Measurements from ENCODE around the gene CIRBP.

The CIRBP gene

DNA sequence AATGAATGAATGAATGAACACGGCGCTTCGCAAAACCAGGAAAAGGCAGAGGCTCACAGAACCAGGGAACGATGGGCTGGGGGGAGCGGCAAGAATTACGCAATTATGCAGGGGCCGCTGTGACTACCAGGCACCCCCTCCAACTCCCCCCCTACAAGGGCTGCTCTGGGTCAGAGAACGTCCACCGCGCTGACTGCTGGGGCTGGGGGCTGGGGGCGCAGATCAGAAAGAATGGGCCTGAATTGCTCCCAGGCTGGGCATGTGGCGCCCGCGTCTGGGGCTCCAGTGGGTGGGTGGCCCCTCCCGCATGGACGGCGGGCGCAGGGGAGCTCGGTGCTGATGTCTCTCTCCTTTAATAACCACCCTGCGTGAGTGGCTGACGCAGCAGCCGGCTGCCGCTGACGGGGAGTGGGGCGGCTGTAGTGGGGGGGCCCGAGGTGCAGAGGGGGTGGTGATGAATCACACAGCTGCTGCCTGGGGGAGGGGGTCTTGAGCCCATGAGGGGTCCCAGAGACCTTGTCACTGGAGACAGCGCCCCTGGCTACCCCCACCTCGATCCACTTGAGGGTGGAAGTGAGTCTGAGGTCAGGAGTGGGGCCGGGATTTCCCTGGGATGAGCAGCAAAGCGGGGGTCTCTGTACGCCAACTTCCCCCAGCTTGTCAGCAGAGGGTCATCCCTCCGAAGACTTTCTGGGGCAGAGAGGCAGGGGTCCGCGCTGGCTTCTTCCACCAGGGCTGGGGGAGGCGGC is 1.5 kb upstream of the CIRBP start:
- no peak for DNase-seq (ENCODE audit: low read depth in 2 of 2)

DNA sequence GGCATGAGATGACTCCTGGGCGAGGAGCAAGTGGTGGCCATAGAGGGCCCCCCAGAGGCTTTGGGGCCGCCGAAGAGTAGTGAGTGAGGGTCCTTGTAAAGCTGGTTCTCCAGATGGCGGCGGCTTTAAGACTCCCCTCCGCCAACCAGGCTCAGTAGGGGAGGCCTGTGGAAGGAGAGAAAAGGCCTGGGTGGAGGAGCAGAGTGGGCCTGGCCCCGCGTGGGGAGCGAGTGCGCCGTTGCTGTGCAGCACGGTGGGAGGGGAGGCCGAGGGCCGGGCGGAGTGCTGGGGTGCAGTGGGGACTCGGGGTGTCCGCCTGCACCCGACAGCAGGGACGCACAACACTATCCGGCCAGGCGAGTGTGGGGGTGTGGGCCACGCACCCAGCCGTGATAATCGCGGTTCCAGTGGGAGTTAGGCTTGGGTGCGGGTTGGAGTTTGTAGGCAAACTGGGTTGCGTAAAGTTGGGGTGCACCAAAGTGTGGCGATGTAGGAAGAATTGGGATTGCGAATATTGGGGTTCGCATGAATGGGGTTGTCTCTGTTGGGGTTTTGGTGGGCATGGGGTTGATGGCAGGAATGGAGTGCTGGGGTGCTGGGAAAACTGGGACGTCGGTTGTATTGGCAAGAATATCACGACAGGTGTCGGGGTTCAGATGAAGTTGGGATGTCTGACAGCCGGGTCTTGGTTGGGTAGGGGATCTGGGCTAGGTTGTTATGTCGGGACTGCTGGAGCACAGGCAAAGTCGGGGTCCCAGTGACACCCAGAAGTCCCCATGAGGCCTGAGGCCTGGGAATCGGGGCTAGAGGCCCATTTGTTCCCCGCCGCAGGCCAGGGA is 687 bp upstream of the CIRBP start:
- DNase-seq (ENCODE audit: low read depth in 2 of 2), result no peak

DNA sequence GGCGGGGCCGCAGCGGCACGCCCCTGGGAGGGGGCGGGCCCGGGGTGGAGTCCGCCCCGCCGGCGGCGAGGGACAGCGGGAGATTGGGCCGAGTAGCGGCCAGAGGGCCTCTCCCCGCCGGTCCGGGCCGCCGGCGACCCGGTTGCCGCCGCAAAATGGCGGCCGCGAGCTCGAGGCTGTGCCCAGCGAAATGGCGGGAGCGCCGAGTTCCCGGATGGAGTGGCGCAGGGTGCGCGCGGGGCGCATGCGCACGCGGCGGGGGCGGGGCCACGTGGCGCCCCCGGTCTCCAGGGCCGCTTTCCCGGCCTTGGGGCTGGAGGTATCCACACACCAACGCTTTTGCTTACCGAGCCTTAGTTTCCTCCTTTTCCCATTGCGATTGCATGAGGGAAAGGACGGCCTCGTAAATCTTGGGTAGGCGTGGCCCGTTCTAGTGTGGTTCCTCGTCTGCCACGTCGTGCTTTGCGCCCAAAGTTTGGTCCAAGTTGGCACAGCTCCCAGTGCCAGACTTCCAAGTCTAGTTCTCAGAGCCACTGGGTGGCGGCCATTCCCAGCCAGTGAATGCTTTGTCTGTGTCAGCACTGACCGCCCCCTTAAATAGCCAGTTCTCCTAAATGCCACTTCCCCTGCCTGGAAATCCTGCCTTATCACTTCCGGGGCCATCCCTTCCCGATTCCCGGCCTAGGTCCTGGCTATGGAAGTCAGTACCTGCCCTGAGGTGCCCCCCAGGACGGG is 513 bp downstream of the CIRBP start:
- DNase-seq (ENCODE audit: low read depth in 2 of 2), result peak in 1 of 2 donors; percentile 73

DNA sequence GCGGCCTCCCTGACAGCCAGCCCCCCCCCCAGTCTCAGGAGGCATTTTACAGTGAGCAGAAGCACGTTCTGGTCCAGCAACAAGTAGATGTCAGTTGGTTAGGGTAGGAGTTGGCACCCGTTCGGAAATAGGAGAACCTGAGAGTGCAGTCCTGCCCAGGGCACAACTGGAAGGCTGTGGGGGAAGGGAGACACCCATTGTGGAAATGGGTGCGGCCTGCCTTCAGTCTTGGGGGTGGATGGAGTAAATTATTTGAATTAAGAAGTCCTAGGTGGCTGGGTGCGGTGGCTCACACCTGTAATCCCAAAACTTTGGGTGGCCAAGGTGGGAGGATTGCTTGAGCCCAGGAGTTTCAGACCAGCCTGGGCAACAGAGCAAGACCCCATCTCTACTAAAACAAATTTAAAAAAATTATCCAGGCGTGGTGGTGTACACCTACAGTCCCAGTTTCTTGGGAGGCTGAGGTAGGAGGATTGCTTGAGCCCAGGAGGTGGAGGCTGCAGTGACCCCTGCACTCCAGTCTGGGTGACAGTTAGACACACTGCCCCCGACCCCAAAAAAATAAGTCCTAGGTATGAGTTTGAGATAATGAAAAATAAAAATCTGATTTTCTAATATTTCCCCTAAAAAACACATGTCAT is 1.2 kb downstream of the CIRBP start:
- DNase-seq (ENCODE audit: low read depth in 2 of 2), result no peak

DNA sequence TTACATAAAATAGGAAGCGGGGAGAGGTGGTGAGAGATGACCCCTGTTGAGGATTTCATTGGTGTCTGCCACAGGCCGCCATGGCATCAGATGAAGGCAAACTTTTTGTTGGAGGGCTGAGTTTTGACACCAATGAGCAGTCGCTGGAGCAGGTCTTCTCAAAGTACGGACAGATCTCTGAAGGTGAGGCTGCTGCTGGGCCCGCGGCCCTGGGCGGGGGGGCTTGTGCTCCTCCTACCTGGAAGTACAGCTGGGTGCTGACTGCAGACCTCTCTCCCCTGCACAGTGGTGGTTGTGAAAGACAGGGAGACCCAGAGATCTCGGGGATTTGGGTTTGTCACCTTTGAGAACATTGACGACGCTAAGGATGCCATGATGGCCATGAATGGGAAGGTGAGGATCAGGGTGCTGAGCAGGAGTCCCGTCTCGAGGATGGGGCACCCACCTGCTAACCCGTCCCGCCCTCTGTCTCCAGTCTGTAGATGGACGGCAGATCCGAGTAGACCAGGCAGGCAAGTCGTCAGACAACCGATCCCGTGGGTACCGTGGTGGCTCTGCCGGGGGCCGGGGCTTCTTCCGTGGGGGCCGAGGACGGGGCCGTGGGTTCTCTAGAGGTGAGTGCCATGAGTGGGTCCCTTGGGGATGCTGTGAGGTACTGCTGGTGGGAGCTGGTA is 1.9 kb downstream of the CIRBP start:
- no peak for DNase-seq (ENCODE audit: low read depth in 2 of 2)

DNA sequence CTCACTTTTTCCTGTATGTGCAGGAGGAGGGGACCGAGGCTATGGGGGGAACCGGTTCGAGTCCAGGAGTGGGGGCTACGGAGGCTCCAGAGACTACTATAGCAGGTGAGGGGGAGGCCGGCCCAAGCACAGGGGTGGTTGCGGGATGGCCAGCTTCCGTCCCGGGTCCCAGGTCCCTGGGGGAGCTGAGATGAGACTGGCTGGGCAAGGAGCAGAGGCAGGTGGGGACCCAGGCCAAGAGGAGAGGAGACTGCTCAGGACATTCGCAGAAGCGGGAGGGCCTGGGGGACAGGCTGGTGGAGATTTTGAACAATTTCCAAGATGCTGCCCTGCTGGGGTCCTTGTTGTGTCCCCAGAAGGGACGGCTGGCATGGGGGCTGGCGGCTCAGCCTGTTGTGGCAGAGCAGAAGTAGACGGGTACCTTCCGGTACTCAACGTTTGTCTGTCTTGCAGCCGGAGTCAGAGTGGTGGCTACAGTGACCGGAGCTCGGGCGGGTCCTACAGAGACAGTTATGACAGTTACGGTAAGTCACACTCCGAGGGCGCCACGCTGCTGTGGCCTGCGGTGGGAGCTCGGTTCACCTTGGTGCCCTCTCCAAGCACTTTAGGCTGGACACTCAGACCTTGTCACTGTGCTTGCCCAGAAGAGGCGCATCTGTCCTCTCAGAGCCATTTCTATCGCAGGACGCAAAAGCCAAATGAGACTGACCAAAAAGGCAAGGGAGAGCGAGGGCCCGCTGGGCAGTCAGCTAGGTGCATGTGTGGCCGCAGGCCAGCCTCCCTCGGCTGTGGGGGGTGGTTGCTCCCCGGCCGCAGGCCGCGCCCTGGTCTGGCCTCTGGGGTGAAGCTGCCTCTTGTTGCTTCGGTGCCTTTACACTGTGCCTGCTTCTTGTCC is 2.6 kb downstream of the CIRBP start:
- no peak for DNase-seq (ENCODE audit: low read depth in 2 of 2)

DNA sequence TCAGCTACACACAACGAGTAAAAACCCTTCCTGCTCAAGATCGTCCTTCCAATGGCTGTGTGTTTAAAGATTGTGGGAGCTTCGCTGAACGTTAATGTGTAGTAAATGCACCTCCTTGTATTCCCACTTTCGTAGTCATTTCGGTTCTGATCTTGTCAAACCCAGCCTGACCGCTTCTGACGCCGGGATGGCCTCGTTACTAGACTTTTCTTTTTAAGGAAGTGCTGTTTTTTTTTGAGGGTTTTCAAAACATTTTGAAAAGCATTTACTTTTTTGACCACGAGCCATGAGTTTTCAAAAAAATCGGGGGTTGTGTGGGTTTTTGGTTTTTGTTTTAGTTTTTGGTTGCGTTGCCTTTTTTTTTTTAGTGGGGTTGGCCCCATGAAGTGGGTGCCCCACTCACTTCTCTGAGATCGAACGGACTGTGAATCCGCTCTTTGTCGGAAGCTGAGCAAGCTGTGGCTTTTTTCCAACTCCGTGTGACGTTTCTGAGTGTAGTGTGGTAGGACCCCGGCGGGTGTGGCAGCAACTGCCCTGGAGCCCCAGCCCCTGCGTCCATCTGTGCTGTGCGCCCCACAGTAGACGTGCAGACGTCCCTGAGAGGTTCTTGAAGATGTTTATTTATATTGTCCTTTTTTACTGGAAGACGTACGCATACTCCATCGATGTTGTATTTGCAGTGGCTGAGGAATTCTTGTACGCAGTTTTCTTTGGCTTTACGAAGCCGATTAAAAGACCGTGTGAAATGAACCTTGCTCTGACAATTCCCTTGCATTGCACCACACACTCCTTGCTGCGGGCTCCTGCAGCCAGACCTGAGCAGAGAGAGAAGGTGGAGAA is 3.5 kb downstream of the CIRBP start:
- no peak for DNase-seq (ENCODE audit: low read depth in 2 of 2)

DNA sequence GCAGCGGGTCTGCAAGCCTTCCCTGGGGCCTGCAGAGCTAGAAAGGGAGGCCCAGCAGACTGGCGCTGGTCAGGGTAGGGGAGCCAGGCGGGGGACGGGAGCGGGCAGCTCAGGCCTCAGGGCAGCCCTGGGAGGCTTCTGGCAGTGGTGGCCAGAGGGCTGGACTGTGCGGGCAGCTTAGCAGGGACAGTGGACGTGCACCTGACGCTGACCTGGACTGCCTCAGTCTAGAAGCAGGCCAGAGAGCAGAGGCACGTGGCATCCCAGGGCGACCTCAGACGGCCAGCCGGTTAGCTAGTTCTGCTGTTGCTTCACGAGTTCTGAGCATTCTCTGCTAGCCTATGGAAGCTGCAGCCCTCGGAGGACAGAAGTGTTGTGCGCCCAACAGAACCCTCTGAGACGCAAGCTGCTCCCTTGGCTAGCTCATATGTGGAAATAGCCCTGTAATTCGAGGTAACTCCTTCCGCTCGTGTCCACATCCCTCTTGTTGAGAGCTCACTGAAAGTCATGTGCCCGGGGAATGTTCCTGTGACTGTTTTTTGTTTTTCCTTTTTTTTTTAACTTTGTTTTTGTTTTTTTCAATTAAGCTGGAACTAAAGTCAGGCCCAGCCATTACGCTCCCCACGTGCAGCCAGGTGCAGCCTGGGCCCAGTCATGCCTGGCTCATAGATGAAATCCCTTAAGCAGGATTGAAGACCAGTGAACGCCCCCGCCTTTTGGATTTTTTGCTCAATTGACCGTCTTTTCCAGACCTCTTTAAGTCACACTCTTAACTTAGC is 4.3 kb downstream of the CIRBP start:
- DNase-seq (ENCODE audit: low read depth in 2 of 2), result no peak

DNA sequence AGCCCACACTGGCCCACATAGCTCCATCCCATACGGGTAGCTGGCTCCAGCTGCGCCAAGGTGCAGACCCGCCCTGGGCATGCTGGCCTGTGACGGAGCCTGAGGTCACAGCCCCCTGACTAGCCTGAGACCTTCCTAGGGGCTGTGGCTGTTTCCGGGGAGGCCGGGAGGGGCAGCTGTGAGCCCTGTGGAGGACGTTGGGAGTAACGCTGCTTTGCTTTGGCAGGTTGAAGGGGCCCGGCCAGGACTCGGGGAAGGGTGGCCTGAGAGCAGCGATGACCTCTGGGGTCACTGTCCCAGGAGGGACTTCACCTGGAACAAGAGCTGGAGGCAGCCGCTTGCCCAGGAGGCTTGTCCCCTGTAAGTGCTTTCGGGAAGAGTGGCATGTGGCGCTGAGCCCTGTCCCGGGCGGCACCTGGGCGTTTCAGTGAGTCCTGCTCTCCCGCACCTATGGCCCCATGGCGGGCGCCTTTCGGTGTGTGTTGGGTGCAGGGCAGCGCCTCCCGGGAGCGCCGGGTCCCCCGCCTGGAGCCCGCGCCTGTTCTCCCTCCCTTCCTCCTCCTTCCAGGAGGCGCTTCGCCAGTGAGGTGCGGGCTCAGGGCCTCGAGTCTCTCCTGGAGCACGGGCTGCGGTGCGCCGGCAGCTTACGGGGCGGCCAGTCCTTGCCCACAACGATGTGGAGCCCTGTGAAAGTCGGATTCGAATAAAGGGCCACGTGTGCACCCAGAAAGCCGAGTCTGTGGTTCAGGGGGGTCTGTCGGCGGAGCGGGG is 5.1 kb downstream of the CIRBP start:
- no peak for DNase-seq (ENCODE audit: low read depth in 2 of 2)

DNA sequence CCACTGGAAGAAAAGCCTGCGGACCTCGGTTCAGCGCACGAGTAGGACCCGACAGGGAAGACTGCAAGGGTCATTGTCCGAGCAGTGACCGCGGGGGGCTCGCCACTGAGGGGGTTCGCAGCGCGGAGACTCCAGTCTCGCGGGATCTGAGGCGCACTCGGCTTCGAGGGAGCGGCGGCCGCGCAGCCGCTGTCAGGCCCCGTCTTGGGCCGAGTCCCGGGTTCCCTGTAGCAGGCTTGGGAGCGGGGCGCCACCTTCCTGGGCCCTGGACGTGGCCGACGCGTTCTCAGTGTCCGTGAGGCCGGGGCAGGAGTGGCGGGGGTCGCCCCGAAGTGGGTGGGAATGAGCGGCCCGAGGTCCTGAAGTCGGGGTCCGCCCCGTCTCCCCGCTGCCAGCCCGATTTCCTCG is 5.7 kb downstream of the CIRBP start:
- DNase-seq (ENCODE audit: low read depth in 2 of 2), result no peak

DNA sequence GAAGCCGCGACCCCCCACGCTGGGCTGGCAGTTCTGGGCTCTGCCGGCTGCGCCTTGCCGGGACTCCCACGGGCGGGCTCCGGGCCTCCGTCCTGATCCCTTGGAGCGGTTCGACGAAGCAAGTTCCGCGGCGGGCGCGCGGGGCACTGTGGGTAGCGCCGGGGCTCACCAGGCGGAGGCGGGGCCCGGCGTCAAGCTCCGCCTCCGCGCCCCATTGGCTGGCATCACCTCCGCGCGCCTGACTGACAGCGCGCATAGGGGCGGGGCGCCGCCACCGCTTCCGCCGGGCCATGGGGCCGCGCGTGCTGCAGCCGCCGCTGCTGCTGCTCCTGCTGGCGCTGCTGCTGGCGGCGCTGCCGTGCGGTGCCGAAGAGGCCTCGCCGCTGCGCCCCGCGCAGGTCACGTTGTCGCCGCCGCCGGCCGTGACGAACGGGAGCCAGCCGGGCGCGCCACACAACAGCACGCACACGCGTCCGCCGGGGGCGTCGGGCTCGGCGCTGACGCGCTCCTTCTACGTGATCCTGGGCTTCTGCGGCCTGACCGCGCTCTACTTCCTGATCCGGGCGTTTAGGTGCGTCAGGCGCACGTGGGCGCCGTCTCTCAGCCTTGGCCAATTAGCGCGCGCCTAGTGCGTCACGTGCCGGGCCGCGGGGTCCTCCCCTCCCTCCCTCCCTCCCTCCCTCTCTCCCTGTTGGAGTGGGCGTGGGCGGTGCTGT is 6.3 kb downstream of the CIRBP start, which contains the start of gene FAM174C:
TSS of gene FAM174C (plus strand) at position 271 of the 716 bp plus-strand sequence. CDS start at position 291, 20 bp downstream.
- DNase-seq (ENCODE audit: low read depth in 2 of 2), result peak; percentile 87

DNA sequence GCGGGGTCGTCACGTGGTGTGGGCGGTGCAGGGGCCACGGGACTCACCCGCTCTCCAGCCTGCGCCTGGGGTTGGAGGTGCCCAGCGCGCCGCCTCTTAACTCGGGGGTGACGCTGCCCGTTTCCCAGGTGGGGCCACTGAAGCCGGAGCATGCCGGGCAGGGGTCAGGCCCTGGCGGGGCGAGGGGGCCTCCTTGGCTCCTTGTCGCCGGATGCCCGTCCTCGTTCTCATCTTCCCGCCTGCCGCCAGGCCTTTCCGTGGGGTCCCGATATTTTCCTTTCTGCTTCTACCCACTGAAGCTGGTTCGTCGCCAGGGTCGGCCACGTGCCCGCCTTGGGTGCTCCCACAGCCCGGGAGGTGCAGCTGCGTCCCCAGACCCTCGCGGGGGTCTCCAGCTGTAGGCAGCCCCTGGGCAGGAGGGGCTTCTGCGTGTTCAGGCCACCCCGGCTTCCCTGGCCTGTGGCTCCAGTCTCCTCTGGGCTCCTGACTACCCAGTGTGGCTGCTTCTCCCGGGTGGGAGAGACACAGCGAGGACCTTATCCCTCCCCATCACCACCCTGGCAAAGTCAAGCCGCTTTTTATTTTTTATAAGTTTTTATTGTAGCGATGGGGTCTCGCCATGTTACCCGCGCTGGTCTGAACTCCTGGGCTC is 7.0 kb downstream of the CIRBP start:
- DNase-seq (ENCODE audit: low read depth in 2 of 2), result no peak

DNA sequence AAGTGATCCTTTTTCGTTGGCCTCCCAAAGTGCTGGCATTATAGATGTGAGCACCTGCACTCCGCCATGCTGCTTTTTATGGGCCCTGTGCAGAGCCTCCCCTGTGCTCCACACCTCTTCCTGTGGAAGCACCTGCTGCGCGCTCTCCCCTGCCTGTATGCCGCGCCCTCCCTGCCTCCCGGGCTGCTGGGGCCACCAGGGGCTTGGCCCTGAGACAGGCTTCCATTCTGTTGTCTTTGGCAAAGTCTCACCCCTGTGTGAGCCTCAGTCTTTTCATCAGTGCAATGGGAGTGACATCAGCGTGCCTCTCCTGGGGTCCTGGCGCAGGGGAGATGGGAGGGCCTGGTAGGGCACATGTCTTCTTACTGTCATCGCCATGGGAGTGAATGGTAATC is 7.5 kb downstream of the CIRBP start:
- no peak for DNase-seq (ENCODE audit: low read depth in 2 of 2)

DNA sequence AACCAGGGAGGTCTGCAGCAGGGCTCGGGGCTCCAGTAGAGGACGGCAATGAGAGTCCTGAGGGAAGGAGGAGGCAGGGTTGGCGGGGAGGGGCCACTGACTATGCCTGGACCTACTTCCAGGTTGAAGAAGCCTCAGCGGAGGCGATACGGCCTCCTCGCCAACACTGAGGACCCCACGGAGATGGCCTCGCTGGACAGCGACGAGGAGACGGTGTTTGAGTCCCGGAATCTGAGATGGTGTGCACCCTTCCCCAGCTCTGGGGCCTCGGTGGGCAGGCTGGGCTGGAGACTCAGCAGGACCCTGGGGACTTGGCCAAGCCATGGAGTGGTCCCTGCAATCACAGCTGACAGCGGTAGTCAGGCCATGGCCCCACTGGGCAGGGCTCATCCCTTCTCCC is 7.9 kb downstream of the CIRBP start:
- DNase-seq (ENCODE audit: low read depth in 2 of 2), result no peak

DNA sequence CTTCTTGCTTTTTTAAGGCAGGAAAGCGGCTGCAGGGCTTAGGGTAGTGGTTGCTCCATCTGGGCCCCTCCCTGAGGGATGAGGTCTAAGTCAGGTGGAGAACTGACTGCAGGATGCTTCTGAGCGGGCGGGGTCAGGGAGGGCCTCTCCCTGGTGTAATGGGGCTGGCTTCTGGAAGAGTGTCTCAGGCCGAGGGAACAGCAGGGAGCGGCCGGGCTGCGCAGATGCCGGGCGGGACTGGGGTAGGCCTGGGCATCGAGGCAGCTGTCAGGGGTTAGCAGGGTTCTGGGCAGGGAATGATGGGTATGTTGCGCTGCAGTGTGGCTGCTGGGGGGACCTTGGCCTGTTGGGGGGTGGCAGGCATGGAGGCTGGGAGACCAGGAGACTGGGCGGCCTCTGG is 8.9 kb downstream of the CIRBP start:
- no peak for DNase-seq (ENCODE audit: low read depth in 2 of 2)

All from stimulated activated CD4-positive, alpha-beta T cell treated with anti-CD3 and anti-CD28 coated beads, Interleukin-1b, Interleukin-23, amount 100 ng/mL, for 1 hour (primary cell).